G401.6 (cell line): ENCODE measurements around the gene DHX8.

Experiments
- FAIRE-seq: peaks from 2 replicates; lab custom pipeline; 2012; peaks lifted over from hg19 to GRCh38; lab: Jason Lieb, UNC

The DHX8 gene

DNA sequence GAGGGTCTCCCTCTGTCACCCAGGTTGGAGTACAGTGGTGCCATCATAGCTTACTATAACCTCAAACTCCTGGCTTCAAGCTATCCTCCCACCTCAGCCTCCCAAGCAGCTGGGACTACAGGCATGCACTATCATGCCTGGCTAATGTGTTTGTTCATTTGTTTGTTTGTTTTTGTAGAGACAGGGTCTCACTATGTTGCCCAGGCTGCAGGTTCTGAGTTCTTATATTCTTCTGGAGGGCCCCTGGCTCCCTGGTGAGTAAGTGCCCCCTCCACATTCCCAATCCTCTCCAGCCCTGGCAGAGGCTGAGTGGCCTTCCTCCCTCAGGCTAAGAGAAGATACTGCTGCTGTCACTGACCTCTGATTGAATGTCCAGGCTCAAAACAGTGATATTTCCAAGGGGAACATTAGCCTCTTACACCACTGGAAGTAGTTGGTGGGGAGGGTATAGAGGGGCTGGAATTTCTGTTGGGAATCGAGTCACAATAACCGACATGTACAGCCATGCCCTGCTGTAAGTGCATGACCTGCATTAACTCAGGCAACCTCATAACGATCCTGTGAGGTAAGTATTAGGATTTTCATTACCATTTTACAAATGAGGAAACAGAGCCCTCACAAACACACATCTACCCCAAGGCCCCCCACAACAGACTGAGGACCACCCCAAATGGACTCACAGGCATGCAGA lies 65.1 kb downstream of the DHX8 start:
- no peak for FAIRE-seq

DNA sequence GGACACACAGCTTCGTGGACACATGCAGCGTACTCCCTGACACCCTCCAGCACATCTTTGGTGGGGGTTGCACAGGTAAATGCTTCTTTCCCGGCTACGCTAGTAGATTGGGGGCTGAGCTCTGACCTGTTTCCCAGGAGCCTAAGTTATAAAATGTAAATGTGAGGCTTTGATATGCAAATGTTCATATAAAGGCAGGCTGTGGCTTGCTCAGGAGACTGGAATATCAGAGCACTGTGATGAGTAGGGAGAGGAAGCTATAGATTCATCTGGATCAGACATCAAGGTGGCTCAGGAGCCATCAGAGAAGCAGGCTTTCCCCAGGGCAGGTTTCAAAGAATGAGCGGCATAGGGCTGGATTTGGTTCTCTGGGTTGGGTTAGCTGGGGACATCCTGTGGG lies 65.7 kb downstream of the DHX8 start:
- no peak for FAIRE-seq

DNA sequence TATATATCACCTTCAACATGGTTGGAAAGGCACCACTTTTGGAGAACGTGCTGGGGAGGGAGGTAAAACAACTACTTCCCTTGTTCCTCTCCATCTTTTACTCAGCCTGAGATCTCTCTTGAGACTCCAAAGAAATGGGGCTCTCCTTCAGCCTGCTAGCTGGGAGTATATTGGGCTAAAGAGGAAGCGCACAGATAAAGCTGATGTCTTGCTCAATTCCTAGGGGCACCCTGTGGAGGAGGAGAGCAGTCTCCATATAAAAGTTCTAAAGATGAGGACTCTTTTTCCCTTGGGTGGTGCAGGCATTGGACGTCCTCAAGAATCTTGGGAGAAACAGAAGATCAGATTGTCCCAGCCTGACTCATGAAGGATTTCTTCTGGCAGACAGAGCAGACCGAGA lies 67.0 kb downstream of the DHX8 start:
- FAIRE-seq, result no peak

- no peak for FAIRE-seq
Observed at GRCh38 chr17:43552229-43552837, 68.6 kb downstream of the DHX8 start.

DNA sequence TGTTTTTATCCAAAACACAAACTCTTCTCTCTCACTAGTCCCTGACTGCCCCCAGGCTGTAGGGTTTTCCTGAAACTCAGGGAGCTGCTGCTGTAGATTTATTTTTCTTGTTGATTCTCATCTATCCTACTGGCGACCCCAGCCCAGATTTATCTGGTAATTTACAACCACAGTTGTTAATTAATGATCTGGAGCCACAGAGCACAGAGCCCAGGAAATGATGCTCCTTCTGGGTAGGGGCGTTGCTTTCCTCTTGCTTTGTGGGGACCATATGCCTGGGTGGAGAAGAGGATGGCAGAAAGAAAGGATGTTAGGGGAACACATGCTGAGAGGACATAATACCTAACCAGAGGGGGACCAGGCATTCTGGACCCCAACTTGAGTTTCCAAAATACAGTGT lies 69.8 kb downstream of the DHX8 start:
- FAIRE-seq, result no peak

- FAIRE-seq, result no peak
Observed at GRCh38 chr17:43554857-43555256, 71.1 kb downstream of the DHX8 start.

DNA sequence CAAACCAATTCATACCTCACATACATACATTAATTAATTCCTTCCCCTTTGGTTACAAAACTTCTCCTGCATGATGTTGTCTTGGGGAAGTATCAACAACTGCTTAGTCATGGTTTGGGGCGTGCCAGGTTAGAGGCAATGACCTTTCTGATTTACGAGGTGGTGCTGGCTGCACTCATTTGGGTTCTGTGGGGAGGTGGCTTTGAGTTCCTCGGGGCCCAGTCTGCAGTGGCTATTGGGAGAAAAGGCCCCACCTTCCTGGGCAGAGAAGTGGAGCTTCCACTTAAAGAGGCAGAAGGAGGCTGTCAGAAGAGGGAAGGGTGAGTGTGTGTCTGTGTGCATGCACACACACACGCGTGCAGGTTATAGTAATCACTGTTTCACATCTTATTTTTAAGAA lies 72.5 kb downstream of the DHX8 start:
- peak; percentile 30 for FAIRE-seq

GRCh38 chr17:43558805-43559160 lies 75.0 kb downstream of the DHX8 start:
- no peak for FAIRE-seq

- FAIRE-seq, result no peak
Observed at GRCh38 chr17:43559161-43559816, 75.5 kb downstream of the DHX8 start.

GRCh38 chr17:43560461-43561427 lies 77.0 kb downstream of the DHX8 start:
- FAIRE-seq, result no peak

DNA sequence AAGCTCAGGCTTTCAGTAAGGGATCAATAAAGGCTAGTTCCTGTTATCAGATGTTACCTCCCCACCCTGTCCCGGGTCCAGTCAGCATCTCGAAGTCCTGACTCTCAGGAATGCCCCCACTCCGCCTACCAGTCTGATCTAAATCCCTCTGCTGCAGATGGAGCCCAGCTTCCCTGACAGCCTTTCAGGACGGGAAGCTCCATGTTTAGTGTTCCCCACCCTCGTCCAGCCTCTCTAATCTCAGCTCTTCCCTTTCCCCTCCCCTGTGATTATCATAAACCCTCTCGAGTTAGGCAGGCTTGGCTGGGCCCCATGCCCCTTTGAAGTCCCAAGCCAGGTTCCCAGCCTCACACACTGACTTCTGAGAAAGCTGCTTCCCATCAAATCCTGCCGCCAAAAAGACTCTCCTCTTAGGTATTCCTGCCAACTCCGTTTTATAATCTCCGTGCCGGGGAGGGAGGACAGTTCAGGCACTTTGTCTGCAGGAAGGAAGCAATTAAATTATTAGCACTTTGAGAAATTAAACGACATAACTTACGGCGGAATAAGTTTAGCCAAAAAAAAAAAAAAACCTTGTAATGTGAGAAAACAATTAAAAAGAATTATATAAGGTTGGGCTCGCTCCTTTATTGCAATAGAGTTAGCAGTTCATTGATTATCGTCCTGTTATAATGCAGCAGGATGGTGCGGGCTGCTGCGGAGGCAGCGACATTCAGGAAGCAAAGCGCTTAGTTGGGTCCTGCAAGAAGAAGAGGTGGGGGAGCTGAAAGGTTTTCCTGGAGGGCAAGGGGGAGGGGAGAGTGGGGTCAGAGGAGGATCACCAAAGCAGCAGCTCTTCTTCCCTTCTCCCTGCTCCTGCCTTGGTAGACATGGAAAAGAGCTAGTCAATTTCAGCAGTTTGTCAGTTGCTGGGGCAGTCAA lies 79.2 kb downstream of the DHX8 start:
- no peak for FAIRE-seq

- FAIRE-seq, result no peak
Observed at GRCh38 chr17:43563600-43564594, 80.1 kb downstream of the DHX8 start.

- no peak for FAIRE-seq
Observed at GRCh38 chr17:43568506-43569082, 84.8 kb downstream of the DHX8 start.

DNA sequence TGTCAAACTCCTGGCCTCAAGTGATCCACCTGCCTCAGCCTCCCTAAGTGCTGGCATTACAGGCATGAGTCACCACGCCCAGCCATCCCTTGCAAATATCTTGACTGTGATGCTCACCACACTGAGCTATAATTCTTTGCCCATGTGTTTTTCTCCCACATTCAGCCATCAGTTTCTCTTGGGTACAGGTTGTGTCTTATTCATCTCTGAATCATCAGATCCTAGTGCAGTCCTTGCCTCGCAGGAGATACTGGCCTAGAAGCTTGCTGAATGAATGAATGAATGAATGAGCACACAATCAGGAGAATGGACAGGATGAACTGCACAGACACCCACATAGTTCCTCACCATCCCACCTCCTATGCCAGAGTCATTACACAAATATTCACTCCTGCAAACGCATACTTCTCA lies 86.7 kb downstream of the DHX8 start:
- no peak for FAIRE-seq

GRCh38 chr17:43572368-43572980 lies 88.7 kb downstream of the DHX8 start:
- FAIRE-seq, result no peak

DNA sequence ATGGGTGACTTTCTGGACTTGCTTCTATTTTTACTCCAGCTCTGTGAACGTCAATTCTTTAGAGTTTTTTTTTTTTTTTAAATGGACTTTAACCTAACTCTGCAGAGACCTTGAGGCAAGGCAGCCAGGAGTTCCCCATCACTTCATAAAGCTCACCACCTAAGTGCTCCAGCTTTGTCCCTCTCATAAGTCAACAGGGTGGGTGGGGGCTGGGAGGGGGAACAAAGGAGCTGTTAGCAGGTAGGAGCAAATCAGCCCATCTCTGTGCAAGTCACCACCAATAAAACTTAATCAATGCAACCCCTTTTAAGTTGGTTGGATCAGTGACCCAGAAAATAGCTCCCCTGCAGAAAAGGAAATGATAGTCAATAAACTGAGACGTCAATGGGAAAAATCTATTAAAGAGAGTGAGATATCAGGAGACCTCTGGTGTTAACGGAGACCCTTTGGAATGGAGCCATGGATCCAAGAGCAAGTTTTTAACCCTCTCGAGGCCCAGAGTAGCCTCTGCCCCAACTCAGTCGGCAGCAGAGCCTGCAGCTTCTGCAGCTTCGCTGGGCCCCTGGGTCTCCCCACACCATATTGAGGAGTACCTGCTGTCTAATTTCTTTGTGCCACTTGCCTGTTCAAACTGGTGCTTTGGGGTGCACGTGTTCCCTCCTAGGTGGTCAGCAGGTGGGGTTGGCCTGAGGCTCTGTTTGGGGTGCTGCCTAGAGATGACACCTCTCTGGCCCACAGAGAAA lies 90.0 kb downstream of the DHX8 start:
- no peak for FAIRE-seq

GRCh38 chr17:43574348-43574747 lies 90.6 kb downstream of the DHX8 start:
- no peak for FAIRE-seq

DNA sequence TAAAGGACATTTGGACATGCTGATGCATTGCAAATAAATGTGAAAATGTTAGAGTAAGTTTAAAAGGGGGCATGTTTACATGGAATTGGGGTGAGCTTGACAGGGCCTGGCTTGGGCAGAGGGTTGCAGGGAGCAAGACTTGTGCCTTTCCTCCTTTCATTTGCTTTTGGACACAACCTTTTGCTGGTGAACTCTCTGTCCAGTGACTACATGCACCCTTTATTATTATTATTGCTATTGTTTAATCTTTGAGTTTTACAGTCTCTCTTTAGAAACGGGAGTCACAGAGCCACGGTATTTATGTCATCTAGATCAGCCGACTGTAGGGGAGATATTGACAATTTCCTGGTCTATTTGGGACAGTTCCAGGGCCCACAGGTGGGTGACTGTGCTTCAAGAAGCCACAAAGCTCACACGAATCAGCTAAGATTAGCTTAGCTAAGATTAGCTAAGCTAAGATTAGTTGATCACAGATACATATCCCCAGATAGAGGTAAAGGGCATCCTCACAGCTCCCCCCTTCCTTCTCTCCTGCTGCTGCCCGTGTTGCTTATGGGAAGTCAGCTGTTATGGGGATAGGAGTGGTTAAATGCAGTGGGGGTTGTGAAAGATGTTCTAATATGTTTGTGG lies 91.2 kb downstream of the DHX8 start:
- FAIRE-seq, result no peak
